Ramos (cell line): ENCODE results near the gene RTN4.

Experiments used
- in situ Hi-C: fragments of 300-500 bp; cut with MboI; formaldehyde crosslinking; loops from one replicate; pipeline ENCODE4 v1.14.3; 2022; ENCODE audit warnings: low sequenced_read_pairs; ENCODE audit not compliant: unreplicated experiment

The RTN4 gene

DNA sequence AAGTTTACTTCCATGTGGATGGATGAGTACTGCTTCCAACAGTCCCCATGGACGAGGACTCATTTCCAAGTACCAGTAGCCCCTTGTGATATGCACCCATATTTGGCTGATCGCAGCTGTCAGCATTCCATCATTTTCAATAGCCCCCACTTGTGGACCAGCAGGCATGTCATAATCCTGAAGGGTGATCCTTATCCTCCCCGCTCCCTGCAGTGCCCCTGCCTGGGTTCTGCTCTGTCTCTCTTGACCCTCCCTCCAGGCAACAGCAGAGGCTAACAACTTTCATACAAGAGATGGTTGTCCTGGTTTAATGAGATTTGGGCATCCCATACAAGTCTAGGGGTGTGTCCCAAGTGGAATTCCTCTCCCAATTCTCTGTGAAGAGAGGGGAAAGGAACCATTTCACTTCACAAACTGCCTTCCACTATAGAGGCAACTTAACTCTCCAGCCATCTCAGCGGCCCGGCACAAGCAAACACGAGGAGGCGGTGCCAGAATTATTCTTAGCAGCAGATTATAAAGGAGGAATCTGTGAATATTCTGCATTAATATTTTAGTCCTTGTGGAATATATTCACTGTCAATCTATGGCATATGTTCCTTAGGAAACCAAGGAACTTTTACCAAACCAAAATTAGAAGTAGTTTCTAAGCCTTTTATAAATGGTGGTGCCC, 110.7 kb downstream of the RTN4 start:
- in situ Hi-C loops, result no loop called here

DNA sequence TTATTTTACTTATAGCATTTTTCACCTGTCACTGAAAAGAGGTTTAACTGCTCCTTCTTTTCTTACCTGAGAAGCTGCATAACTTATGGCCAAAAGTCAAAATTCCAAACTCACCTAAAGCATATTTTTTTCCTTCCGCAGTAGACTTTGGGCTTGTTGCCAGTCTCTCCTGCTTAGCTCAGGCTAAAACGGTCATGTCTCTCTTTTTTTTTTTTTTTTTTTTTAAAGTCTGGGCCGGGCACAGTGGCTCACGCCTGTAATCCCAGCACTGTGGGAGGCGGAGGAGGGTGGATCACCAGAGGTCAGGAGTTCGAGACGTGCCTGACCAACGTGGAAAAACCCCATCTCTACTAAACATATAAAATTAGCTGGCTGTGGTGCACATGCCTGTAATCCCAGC, 113.5 kb downstream of the RTN4 start:
- in situ Hi-C loops, result no loop called here

DNA sequence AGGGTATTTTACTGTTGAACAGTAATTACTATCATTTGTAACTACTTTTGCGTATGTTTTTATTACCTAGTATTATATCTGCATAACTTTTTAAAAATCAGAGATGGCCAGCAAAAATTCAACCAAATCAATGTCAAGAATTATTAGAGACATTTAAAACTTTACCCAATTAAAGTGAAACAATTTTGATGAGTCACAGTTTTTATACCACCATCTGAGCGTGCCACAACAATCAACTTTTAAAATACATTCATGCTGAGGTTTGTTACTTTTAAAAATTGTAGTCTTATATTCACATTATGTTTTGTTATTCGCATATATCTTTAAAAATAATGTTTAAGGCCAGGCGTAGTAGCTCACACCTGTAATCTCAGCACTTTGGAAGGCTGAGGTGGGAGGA, 114.9 kb downstream of the RTN4 start:
- in situ Hi-C loops, result no loop called here

DNA sequence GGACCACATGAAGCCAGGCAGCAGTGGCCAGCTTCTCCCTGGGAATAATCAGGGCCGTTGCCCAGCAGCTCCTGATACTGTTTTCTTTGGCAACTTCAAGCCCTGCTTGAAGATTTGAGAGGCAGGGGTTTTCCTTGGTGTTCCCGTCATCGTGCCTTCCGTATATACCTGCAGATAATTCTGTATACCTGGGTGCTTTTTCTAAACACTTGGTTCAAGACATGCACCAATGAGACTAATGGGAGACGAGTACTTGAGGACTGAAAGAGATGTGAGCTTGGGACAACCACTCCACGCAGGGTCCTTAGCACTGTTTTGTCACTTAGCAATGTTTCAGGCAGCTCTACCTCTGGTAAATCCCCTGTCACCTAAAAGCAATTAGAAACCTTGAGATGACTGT, 118.8 kb downstream of the RTN4 start:
- in situ Hi-C loops, result no loop called here

DNA sequence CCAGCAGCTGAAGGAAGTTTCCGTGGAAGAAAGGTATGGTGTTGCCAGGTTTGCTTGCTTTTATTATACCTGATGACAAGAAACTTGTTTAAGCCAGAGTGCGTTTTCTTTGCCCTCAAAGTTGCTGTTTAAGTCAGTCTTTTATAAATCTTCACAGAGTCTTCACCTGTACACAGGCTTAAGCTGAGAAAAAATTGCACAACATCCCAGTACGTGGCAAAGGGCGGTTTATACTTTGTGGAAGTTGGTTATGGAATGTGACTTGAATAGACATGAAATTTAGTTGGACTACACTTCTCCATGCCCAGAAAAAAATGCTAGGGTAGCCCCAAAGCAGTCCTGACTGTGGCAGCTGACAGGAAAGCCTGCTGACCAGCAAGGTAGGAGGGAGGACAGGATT, 121.5 kb downstream of the RTN4 start:
- in situ Hi-C loops, result no loop called here

DNA sequence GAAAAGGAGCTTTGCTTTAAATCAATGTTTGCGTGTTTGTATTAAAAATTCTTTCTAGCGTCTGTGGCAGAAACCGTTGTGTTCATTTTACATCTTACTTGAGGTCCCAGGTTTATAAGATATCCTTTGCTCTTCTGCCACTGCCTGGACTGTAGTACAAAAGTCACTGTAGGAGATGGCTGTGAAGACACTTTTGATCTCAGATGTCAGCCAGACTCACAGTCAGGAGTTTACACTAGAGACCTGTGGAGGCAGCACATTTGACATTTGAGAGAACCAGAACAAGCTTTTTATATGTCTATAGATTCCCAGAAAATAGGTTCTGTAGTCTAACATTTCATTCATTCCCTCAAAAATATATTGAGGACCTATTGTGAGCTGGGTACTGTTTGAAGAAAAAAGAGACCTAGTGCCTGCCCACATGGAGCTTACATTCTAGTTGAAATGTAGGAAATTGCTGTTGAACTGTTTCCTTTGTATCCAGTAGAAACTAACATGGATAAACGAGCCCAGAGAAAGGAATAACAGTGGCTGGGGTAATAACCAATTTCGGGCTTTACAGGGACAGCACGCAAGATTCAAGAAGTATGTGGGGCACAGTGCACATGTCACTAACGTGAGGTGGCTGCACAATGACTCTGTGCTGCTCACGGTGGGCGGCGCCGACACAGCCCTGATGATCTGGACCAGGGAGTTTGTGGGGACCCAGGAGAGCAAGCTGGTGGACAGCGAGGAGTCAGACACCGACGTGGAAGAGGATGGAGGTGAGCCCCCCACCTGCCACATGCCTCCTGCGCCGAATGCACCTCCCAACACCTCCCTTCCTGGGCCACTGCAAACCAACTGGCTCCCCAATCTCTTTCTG, 122.3 kb downstream of the RTN4 start:
- in situ Hi-C loops, result no loop called here

DNA sequence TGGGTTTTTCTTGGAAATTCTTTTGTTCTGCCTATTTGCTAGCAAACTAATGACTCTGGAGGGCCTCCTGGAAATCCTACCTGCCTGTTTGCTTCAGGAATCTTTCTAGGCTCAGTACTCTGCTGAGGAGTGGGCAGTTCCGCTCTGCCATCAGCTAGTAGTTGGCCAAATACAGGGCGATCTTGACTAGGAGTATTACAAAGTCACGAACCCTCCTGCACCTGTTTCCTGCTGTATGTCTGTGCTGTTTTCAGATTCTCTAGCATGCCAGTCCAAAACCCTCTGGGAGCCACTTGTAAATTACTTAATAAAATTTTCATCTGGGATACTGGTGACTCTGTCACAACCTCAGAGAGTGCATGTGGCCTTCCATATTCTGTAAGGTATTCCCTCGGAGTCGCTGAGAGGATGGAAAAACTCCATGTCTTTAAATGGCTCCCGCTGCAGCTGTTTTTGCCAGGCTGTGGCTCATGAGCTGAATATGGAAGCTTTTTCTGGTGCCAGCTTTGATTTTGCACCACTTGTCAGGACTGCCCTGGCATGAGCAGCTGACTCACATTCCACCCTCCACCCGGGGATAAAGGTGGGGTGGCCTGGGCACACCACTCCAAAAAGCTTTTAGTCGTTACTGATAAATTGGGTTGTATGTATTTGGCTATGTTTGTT, 123.0 kb downstream of the RTN4 start:
- in situ Hi-C loops, result no loop called here

DNA sequence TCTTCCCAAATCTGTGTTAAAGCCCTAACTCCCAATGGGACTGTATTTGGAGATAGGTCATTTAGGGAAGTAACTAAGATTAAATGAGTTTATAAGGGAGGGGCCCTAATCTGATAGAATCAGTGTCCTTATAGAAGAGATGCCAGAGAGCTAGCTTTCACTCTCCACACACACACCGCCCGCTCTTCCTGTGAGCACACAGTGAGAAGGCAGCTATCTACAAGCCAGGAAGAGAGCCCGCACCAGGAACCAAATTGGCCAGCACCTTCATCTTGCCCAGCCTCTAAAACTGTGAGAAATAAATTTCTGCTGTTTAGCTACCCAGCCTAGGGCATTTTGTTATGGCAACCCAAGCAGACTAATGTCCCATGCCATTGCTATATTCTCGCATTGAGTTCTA, 125.2 kb downstream of the RTN4 start:
- in situ Hi-C loops, result no loop called here

DNA sequence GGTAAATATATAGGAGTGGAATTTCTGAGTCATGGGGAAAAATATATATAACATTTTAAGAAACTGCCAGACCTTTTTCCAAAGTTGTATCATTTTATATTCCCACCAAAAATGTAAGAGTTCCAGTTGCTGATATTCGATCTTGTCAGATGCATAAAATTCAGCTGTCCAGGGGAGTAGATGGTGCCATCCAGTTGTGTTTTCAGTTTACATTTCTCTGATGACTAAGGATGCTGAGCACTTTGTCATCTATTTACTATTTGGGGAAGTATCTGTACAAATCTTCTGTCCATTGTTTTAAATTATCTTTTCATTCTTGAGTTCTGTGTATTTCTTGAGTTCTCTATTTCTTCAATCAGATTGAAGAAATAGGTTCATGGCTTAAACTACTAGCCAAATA, 126.1 kb downstream of the RTN4 start:
- in situ Hi-C loops, result no loop called here
